Lung microvascular endothelial cell (primary cell): ENCODE measurements around the gene CA14. TPM values are rescaled to one million over a fixed set of nuclear protein-coding genes. Genes with fewer than 3 reads are reported as not detected.
"Not testable (repeated sequence)": the region's sequence is repeated elsewhere in the genome, so short reads cannot be mapped to it uniquely, and the experiment has no call there.

Experiments
- DNase-seq, 2 donors: peaks; one replicate each; pipeline versions ENCODE4 v3.0.0 to v3.0.0-alpha.2; 2010; ENCODE audit warnings: low read depth in 2 of 2
- total RNA-seq: library from RNA; depleted of rRNA; stranded (reverse); fragments of >200 nt; gene quantifications from 2 replicates; pipeline ENCODE4 v1.2.1, GENCODE V29; 2014

CA14 gene
- total RNA-seq, 1 donor from 2014 or later: not detected

GRCh38 chr1:150235852-150236613, 21.5 kb upstream of the CA14 start, which contains the start of gene ANP32E:
Gene ANP32E, minus strand, starts transcription at chr1:150236112. Its CDS starts 326 bp downstream, at chr1:150235786.
- DNase-seq: peak; percentile 99 to 100

- no peak for DNase-seq
These were observed 20.9 kb upstream of the CA14 start for GRCh38 chr1:150236614-150237100.

GRCh38 chr1:150237176-150237575, 20.4 kb upstream of the CA14 start:
- DNase-seq: not testable (repeated sequence)

- DNase-seq: no peak
These were observed 19.8 kb upstream of the CA14 start for GRCh38 chr1:150237746-150238145.

GRCh38 chr1:150243003-150243402, 14.6 kb upstream of the CA14 start:
- DNase-seq: no peak

GRCh38 chr1:150249936-150250335, 7.6 kb upstream of the CA14 start:
- no peak for DNase-seq

GRCh38 chr1:150256198-150256553, 1.4 kb upstream of the CA14 start:
- no peak for DNase-seq

GRCh38 chr1:150256554-150257341, 826 bp upstream of the CA14 start:
- no peak for DNase-seq

GRCh38 chr1:150259217-150259616, 1.6 kb downstream of the CA14 start:
- no peak for DNase-seq

- peak in 1 of 2 donors; percentile 41 for DNase-seq
These were observed 2.4 kb downstream of the CA14 start for GRCh38 chr1:150259758-150260669.

GRCh38 chr1:150261367-150261766, 3.8 kb downstream of the CA14 start:
- DNase-seq: no peak

- no peak for DNase-seq
These were observed 5.1 kb downstream of the CA14 start for GRCh38 chr1:150262388-150263320.

GRCh38 chr1:150263549-150263948, 6.0 kb downstream of the CA14 start:
- no peak for DNase-seq

GRCh38 chr1:150267896-150268295, 10.3 kb downstream of the CA14 start:
- DNase-seq: peak in 1 of 2 donors; percentile 17

GRCh38 chr1:150268340-150268704, 10.7 kb downstream of the CA14 start:
- DNase-seq: peak; percentile 55 to 66

- DNase-seq: peak; percentile 98
These were observed 11.3 kb downstream of the CA14 start, which contains the start of gene APH1A for GRCh38 chr1:150268705-150269403. Gene APH1A, minus strand, starts transcription at chr1:150269016. Its CDS starts 206 bp downstream, at chr1:150268810.

GRCh38 chr1:150269451-150269850, 11.9 kb downstream of the CA14 start:
- peak in 1 of 2 donors; percentile 49 for DNase-seq

GRCh38 chr1:150271291-150271959, 13.9 kb downstream of the CA14 start:
- no peak for DNase-seq

- DNase-seq: peak in 1 of 2 donors; percentile 51
These were observed 15.7 kb downstream of the CA14 start for GRCh38 chr1:150273311-150273710.
